ENCODE measurements around the gene SF1.

SF1 gene

DNA sequence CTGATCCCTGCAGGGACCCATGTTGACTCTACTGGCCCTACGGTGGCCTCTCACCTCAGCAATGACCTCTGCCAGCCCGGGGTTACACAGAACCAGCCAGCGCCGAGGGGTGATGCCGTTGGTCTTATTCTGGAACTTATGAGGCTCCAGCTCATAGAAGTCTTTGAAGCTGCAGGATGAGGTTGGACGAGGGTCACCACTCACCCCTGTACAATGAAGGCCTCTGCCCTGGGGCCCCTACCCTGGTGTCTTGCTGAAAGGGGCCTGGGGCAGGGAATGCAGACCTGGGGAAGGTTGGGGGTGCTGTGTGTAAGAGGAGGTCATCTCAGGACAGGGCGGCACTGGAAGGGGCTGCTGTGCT lies 25.3 kb downstream of the SF1 start:
- Histone ChIP-seq H2AFZ (ENCODE audit: low read depth, low read length) (no peak overlapping the region), H3K9ac (ENCODE audit: low read depth, low read length) (no peak overlapping the region), H3K4me3 (ENCODE audit: low read depth in 1 of 2, low read length in 2 of 2) (no peak overlapping the region), H3K4me1 (ENCODE audit: insufficient read depth, low read length) (no peaks in the 10 kb centered on the region), H3K4me2 (ENCODE audit: insufficient read depth, low read length) (no peak overlapping the region), H3K27ac (ENCODE audit: low read length) (no peak overlapping the region), H3K27me3 (ENCODE audit: insufficient read depth, low read length, poor library complexity) (no peaks in the 10 kb centered on the region), H3K79me2 (ENCODE audit: insufficient read depth, low read length) (no peaks in the 10 kb centered on the region), H3K36me3 (ENCODE audit: insufficient read depth, low read length) (no peaks in the 10 kb centered on the region), H4K20me1 (ENCODE audit: insufficient read depth, low read length) (no peaks in the 10 kb centered on the region), H3K9me3 (ENCODE audit: insufficient read depth, low read length, severe bottlenecking) (no peaks in the 10 kb centered on the region)
- no peak for ATAC-seq (ENCODE audit: insufficient read depth, low read depth)
- TF ChIP-seq EZH2 (IDR thresholded peaks at IDR 0.05; ENCODE audit: borderline replicate concordance, low read depth, low read length, severe bottlenecking): no peak
- TF ChIP-seq, protein P1, sequence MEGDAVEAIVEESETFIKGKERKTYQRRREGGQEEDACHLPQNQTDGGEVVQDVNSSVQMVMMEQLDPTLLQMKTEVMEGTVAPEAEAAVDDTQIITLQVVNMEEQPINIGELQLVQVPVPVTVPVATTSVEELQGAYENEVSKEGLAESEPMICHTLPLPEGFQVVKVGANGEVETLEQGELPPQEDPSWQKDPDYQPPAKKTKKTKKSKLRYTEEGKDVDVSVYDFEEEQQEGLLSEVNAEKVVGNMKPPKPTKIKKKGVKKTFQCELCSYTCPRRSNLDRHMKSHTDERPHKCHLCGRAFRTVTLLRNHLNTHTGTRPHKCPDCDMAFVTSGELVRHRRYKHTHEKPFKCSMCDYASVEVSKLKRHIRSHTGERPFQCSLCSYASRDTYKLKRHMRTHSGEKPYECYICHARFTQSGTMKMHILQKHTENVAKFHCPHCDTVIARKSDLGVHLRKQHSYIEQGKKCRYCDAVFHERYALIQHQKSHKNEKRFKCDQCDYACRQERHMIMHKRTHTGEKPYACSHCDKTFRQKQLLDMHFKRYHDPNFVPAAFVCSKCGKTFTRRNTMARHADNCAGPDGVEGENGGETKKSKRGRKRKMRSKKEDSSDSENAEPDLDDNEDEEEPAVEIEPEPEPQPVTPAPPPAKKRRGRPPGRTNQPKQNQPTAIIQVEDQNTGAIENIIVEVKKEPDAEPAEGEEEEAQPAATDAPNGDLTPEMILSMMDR (IDR thresholded peaks at IDR 0.05; ENCODE audit: borderline replicate concordance, extremely low read depth, low read length, poor library complexity, severe bottlenecking): no peak
- DNase-seq: no peak

DNA sequence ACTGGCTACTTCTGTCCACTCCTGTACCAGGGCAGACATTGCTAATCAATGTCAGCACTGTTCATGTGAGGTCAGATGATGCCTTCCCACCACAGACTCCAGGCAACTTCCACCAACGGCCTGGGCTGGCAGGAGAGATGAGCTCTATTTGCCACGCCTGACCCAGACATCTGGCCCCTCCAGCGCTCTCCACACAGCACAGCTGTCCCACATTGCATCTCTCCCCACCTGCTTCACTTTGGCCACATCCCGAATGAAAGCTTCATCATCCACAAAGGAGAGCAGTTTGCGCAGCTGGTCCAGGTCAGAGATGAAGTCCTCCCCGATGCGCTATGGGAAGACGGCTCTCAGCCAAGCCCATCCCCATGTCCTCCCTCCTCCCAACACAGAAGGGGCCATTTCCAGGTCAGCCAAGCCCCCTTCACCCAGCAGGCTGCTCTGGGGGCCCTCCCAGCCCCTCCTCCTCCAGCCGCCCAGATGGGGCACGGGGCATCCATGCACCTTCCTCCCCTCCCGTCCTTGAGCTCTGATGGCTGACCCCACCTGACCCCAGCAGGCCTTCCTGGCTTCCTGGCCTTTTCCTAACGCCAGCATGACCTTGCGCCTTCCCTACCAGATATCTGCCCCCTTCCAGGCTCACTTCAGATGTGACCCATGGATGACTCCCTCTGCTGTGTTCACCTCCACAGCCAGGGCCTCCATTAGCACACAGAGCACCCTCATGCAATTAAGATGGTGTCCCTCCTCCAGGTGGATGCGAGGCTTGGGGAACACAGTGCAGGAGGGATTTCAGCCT lies 26.0 kb downstream of the SF1 start:
- no peak for ATAC-seq (ENCODE audit: insufficient read depth, low read depth)
- Histone ChIP-seq H3K4me3 (ENCODE audit: low read depth in 1 of 2, low read length in 2 of 2) (no peak overlapping the region), H4K20me1 (ENCODE audit: insufficient read depth, low read length) (no peaks in the 10 kb centered on the region), H3K4me2 (ENCODE audit: insufficient read depth, low read length) (no peak overlapping the region), H3K27me3 (ENCODE audit: insufficient read depth, low read length, poor library complexity) (no peaks in the 10 kb centered on the region), H3K36me3 (ENCODE audit: insufficient read depth, low read length) (no peaks in the 10 kb centered on the region), H3K27ac (ENCODE audit: low read length) (no peak overlapping the region), H3K4me1 (ENCODE audit: insufficient read depth, low read length) (no peaks in the 10 kb centered on the region), H3K9ac (ENCODE audit: low read depth, low read length) (no peak overlapping the region), H3K79me2 (ENCODE audit: insufficient read depth, low read length) (no peaks in the 10 kb centered on the region), H3K9me3 (ENCODE audit: insufficient read depth, low read length, severe bottlenecking) (no peaks in the 10 kb centered on the region), H2AFZ (ENCODE audit: low read depth, low read length) (no peak overlapping the region)
- TF ChIP-seq, protein P1 (IDR thresholded peaks at IDR 0.05; ENCODE audit: borderline replicate concordance, extremely low read depth, low read length, poor library complexity, severe bottlenecking): no peak
- TF ChIP-seq EZH2 (IDR thresholded peaks at IDR 0.05; ENCODE audit: borderline replicate concordance, low read depth, low read length, severe bottlenecking): no peak
- DNase-seq: no peak

DNA sequence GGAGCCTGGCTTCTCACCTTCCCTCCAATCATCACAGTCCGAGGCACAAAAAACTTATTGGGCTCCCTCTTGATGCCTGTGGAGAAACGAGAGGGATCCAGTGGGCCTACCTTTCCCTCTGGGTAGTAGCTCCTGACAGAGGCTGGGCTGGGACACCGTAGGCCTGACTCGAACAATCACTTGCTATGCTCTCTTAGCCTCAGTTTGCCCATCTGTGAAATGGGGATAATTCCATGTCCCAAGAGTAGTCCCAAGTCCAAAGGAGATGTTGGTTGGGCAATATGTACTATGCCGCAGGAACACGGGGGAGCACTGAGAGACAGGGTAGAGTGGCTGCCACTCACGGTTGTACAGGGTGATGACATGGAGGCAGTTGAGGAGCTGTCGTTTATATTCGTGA lies 26.8 kb downstream of the SF1 start:
- no peak for ATAC-seq (ENCODE audit: insufficient read depth, low read depth)
- Histone ChIP-seq H3K79me2 (ENCODE audit: insufficient read depth, low read length) (no peaks in the 10 kb centered on the region), H3K27ac (ENCODE audit: low read length) (no peak overlapping the region), H3K9ac (ENCODE audit: low read depth, low read length) (no peak overlapping the region), H3K4me1 (ENCODE audit: insufficient read depth, low read length) (peaks cover under 1% of the 10 kb centered on the region; the same call in 1 of the 2 replicates), H3K4me2 (ENCODE audit: insufficient read depth, low read length) (no peak overlapping the region), H2AFZ (ENCODE audit: low read depth, low read length) (no peak overlapping the region), H4K20me1 (ENCODE audit: insufficient read depth, low read length) (no peaks in the 10 kb centered on the region), H3K36me3 (ENCODE audit: insufficient read depth, low read length) (no peaks in the 10 kb centered on the region), H3K27me3 (ENCODE audit: insufficient read depth, low read length, poor library complexity) (no peaks in the 10 kb centered on the region), H3K4me3 (ENCODE audit: low read depth in 1 of 2, low read length in 2 of 2) (no peak overlapping the region), H3K9me3 (ENCODE audit: insufficient read depth, low read length, severe bottlenecking) (no peaks in the 10 kb centered on the region)
- TF ChIP-seq, protein P1 (IDR thresholded peaks at IDR 0.05; ENCODE audit: borderline replicate concordance, extremely low read depth, low read length, poor library complexity, severe bottlenecking): no peak
- TF ChIP-seq EZH2 (IDR thresholded peaks at IDR 0.05; ENCODE audit: borderline replicate concordance, low read depth, low read length, severe bottlenecking): no peak
- DNase-seq: no peak
